ENCODE measurements around the gene RSKR. TPM values are rescaled to one million over a fixed set of nuclear protein-coding genes. Genes with fewer than 3 reads are reported as not detected.
"Not testable (repeated sequence)": the region's sequence is repeated elsewhere in the genome, so short reads cannot be mapped to it uniquely, and the experiment has no call there.

The RSKR gene, protein sequence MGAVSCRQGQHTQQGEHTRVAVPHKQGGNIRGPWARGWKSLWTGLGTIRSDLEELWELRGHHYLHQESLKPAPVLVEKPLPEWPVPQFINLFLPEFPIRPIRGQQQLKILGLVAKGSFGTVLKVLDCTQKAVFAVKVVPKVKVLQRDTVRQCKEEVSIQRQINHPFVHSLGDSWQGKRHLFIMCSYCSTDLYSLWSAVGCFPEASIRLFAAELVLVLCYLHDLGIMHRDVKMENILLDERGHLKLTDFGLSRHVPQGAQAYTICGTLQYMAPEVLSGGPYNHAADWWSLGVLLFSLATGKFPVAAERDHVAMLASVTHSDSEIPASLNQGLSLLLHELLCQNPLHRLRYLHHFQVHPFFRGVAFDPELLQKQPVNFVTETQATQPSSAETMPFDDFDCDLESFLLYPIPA
- 25.1 TPM for total RNA-seq (ENCODE audit: unreplicated experiment)
- long read RNA-seq, partial matches to known transcripts: 0 of 1 reads
- long read RNA-seq, other reads (novel, unspliced or antisense): 0 of 1 reads

DNA sequence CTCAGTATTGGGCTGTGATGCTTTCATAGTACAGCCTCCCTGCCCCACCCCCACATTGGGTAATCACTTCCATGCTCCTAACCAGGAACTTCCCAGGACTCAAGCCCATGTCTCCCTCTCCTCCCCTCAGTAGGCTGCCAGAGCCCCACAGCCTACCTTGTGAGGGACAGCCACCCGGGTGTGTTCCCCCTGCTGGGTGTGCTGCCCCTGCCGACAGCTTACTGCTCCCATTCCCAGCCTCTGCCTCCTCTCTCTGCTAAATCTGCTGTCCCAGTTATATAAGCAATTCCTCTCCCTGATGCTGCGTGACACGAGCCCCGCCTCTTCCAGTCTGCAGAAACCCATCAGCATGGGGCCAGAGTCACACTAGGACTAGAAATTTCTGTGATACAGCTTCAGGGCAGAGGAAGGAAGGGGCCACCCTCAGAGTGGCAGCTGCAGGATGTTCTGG is at the start of gene RSKR:
TSS of gene RSKR (minus strand) at position 255 of the 451 bp plus-strand sequence. CDS start at position 231, 24 bp downstream.
- H3K4me1 Mint-ChIP-seq (ENCODE audit: unreplicated experiment): peaks cover 27% of the 10 kb centered on the region
- peaks cover 4% of the 10 kb centered on the region for H3K27me3 Mint-ChIP-seq (ENCODE audit: unreplicated experiment)
- no peaks in the 10 kb centered on the region for H3K9me3 Mint-ChIP-seq (ENCODE audit: unreplicated experiment)
- H3K4me3 Mint-ChIP-seq (ENCODE audit: unreplicated experiment): peak within 1 kb of the TSS; percentile 73
- no peak for TF ChIP-seq CTCF (IDR thresholded peaks at IDR 0.05; ENCODE audit: unreplicated experiment)
- H3K27ac Mint-ChIP-seq (ENCODE audit: unreplicated experiment): peak within 1 kb of the TSS; percentile 94
- peaks cover 54% of the 10 kb centered on the region for H3K36me3 Mint-ChIP-seq (ENCODE audit: low read depth, unreplicated experiment)
- DNase-seq (ENCODE audit: low spot score): no peak

DNA sequence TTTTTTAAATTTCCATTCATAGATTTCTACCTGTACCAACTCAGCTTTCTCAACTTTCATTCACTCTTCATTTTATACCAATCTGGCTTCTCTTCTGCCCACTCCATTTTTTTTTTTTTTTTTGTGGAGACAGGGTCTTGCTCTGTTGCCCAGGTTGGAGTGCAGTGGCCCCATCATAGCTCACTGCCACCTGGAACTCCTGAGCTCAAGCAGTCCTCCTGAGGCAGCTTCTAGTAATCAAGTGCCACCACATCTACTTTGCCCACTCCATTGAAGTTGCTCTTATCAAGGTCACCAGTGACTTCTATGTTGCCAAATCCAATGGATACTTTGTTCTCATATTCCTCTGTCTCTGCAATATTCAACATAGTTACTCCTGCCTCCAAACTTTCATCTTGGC is 49.7 kb upstream of the RSKR start:
- H3K9me3 Mint-ChIP-seq (ENCODE audit: unreplicated experiment): no peaks in the 10 kb centered on the region
- H3K27ac Mint-ChIP-seq (ENCODE audit: unreplicated experiment): peak overlapping the region; percentile 100
- H3K36me3 Mint-ChIP-seq (ENCODE audit: low read depth, unreplicated experiment): peaks cover 30% of the 10 kb centered on the region
- H3K4me1 Mint-ChIP-seq (ENCODE audit: unreplicated experiment): peaks cover 35% of the 10 kb centered on the region
- no peak for DNase-seq (ENCODE audit: low spot score)
- H3K4me3 Mint-ChIP-seq (ENCODE audit: unreplicated experiment): peak overlapping the region; percentile 100
- H3K27me3 Mint-ChIP-seq (ENCODE audit: unreplicated experiment): peaks cover 11% of the 10 kb centered on the region
- no peak for TF ChIP-seq CTCF (IDR thresholded peaks at IDR 0.05; ENCODE audit: unreplicated experiment)

- no peak for DNase-seq (ENCODE audit: low spot score)
- Mint-ChIP-seq H3K36me3 (ENCODE audit: low read depth, unreplicated experiment) (peaks cover 41% of the 10 kb centered on the region), H3K4me3 (ENCODE audit: unreplicated experiment) (peak overlapping the region; percentile 100), H3K4me1 (ENCODE audit: unreplicated experiment) (peaks cover 35% of the 10 kb centered on the region), H3K9me3 (ENCODE audit: unreplicated experiment) (no peaks in the 10 kb centered on the region), H3K27me3 (ENCODE audit: unreplicated experiment) (peaks cover 13% of the 10 kb centered on the region), H3K27ac (ENCODE audit: unreplicated experiment) (peak overlapping the region; percentile 100)
- no peak for TF ChIP-seq CTCF (IDR thresholded peaks at IDR 0.05; ENCODE audit: unreplicated experiment)
Observed at GRCh38 chr17:28662527-28662829, 48.5 kb upstream of the RSKR start.

DNA sequence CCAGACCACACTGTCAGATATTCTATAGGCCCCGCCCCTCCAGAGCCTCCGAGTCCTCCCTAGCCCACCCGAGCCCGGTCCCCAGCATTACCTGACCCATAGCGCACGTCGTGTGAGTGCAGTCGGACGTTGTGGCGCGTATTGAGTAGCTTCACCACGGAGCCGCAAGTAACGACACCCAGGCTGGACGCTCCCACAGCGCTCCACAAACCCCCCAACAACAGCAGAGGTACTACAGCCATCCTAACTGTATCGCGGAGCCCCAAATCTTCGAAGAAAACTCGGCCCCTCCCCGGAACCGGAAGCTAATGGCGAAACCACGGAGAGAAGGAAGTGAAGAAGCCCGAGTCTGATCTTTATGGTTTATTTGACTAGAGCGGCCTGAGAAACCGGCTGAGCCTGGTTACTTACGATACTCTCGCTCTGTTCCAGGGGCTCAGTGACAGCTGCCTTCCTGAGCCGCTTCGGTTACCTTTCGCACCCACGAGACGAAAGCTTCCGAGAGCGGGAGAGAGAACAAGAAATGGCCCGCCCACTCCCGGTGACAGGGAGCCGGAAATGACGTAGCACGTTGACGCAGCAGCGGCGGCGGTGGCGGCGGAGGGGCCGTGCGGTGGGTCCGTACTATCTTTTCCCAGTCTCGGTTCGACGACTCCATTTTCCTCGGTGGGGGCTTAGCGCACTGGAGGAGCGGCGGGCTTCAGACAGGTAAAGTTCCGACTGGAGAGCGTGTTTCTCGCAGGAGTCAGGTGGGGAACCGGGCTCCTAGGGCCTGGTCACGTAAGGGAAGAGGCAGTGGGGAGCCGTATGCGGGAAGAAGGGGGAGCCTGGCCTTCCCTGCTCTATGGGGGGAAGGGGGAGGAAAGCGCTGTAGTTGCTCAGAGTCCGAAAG is 47.9 kb upstream of the RSKR start, which contains the start of the genes SDF2 and SUPT6H:
TSS of gene SDF2 (minus strand) at position 272 of the 892 bp plus-strand sequence. CDS start at position 242, 30 bp downstream.
TSS of gene SUPT6H (plus strand) at position 571 of the 892 bp plus-strand sequence. CDS start 11,197 bp downstream, outside the sequence.
- DNase-seq (ENCODE audit: low spot score): peak; percentile 90
- Mint-ChIP-seq H3K27ac (ENCODE audit: unreplicated experiment) (peak within 1 kb of the TSS; percentile 100), H3K27me3 (ENCODE audit: unreplicated experiment) (peaks cover 13% of the 10 kb centered on the region), H3K4me3 (ENCODE audit: unreplicated experiment) (peak within 1 kb of the TSS; percentile 100), H3K9me3 (ENCODE audit: unreplicated experiment) (no peaks in the 10 kb centered on the region), H3K36me3 (ENCODE audit: low read depth, unreplicated experiment) (peaks cover 41% of the 10 kb centered on the region), H3K4me1 (ENCODE audit: unreplicated experiment) (peaks cover 35% of the 10 kb centered on the region)
- no peak for TF ChIP-seq CTCF (IDR thresholded peaks at IDR 0.05; ENCODE audit: unreplicated experiment)

DNA sequence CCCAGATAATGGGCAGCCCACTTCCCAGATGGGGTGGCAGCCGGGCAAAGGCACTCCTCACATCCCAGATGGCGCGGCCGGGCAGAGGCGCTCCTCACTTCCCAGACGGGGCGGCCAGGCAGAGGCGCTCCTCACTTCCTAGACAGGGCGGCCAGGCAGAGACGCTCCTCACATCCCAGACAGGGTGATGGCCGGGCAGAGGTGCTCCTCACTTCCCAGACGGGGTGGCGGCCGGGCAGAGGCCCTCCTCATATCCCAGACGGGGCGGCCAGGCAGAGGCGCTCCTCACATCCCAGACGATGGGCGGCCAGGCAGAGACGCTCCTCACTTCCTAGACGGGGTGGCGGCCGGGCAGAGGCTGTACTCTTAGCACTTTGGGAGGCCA is 45.5 kb upstream of the RSKR start:
- DNase-seq (ENCODE audit: low spot score); H3K9me3 Mint-ChIP-seq (ENCODE audit: unreplicated experiment); H3K4me3 Mint-ChIP-seq (ENCODE audit: unreplicated experiment); H3K27ac Mint-ChIP-seq (ENCODE audit: unreplicated experiment): not testable (repeated sequence)
- Mint-ChIP-seq H3K27me3 (ENCODE audit: unreplicated experiment) (peaks cover 13% of the 10 kb centered on the region), H3K36me3 (ENCODE audit: low read depth, unreplicated experiment) (peaks cover 32% of the 10 kb centered on the region), H3K4me1 (ENCODE audit: unreplicated experiment) (peaks cover 28% of the 10 kb centered on the region)

- not testable (repeated sequence) for H3K27ac Mint-ChIP-seq (ENCODE audit: unreplicated experiment); H3K4me3 Mint-ChIP-seq (ENCODE audit: unreplicated experiment); H3K9me3 Mint-ChIP-seq (ENCODE audit: unreplicated experiment); DNase-seq (ENCODE audit: low spot score)
- Mint-ChIP-seq H3K4me1 (ENCODE audit: unreplicated experiment) (peaks cover 25% of the 10 kb centered on the region), H3K36me3 (ENCODE audit: low read depth, unreplicated experiment) (peaks cover 32% of the 10 kb centered on the region), H3K27me3 (ENCODE audit: unreplicated experiment) (peaks cover 13% of the 10 kb centered on the region)
Observed at GRCh38 chr17:28658766-28659496, 44.9 kb upstream of the RSKR start.

GRCh38 chr17:28658342-28658741 is 44.4 kb upstream of the RSKR start:
- Mint-ChIP-seq H3K36me3 (ENCODE audit: low read depth, unreplicated experiment) (peaks cover 29% of the 10 kb centered on the region), H3K4me1 (ENCODE audit: unreplicated experiment) (peaks cover 22% of the 10 kb centered on the region), H3K27me3 (ENCODE audit: unreplicated experiment) (peaks cover 11% of the 10 kb centered on the region)
- H3K27ac Mint-ChIP-seq (ENCODE audit: unreplicated experiment); DNase-seq (ENCODE audit: low spot score); H3K4me3 Mint-ChIP-seq (ENCODE audit: unreplicated experiment); H3K9me3 Mint-ChIP-seq (ENCODE audit: unreplicated experiment): not testable (repeated sequence)

All from endothelial cell (in vitro differentiated cells).